GM23338 (cell line): ENCODE data around the gene SPTB. TPM values are rescaled to one million over a fixed set of nuclear protein-coding genes. Genes with fewer than 3 reads are reported as not detected.

Source experiments
- ATAC-seq: fragments of 200-7000 bp; cut with Tn5 transposase; 3 replicates; pipeline ENCODE4 v1.9.1; 2020
- DNase-seq: peaks from one replicate; pipeline ENCODE4 v3.0.0-alpha.2; 2015; ENCODE audit warnings: low spot score
- H2AFZ ChIP-seq: fragments of 200-600 bp; sonication (generic); 2 replicates; pipeline ENCODE4 v1.8.0; 2016; ENCODE audit warnings: antibody characterized with exemption, mild to moderate bottlenecking, moderate library complexity
- H3F3A ChIP-seq: fragments of 200-600 bp; sonication (generic); replicated peaks from 2 replicates; pipeline ENCODE4 v1.8.0; 2017; ENCODE audit warnings: antibody characterized with exemption, mixed run types, low read depth
- H3K27ac ChIP-seq: fragments of 200-600 bp; sonication (generic); 2 replicates; pipeline ENCODE4 v1.6.1; 2016; ENCODE audit warnings: low read depth
- H3K27me3 ChIP-seq: fragments of 200-600 bp; sonication (generic); 2 replicates; pipeline ENCODE4 v1.8.0; 2016; ENCODE audit warnings: mild to moderate bottlenecking, mixed run types, moderate library complexity; ENCODE audit not compliant: insufficient read depth
- H3K36me3 ChIP-seq: fragments of 200-600 bp; sonication (generic); 2 replicates; pipeline ENCODE4 v1.8.0; 2016; ENCODE audit warnings: mild to moderate bottlenecking; ENCODE audit not compliant: insufficient read depth
- H3K4me1 ChIP-seq: fragments of 200-600 bp; sonication (generic); 2 replicates; pipeline ENCODE4 v1.8.0; 2016; ENCODE audit warnings: mild to moderate bottlenecking, moderate library complexity; ENCODE audit not compliant: insufficient read depth
- H3K4me2 ChIP-seq: fragments of 200-600 bp; sonication (generic); 2 replicates; pipeline ENCODE4 v1.7.1; 2017; ENCODE audit warnings: mixed run types
- H3K4me3 ChIP-seq: fragments of 200-600 bp; sonication (generic); 2 replicates; pipeline ENCODE4 v1.6.1; 2016; ENCODE audit warnings: mixed run types
- H3K79me2 ChIP-seq: fragments of 200-600 bp; sonication (generic); replicated peaks from 2 replicates; pipeline ENCODE4 v1.8.0; 2017; ENCODE audit warnings: mild to moderate bottlenecking; ENCODE audit not compliant: insufficient read depth
- H3K9me2 ChIP-seq: fragments of 200-600 bp; sonication (generic); 2 replicates; pipeline ENCODE4 v1.8.0; 2017; ENCODE audit not compliant: insufficient read depth
- H4K20me1 ChIP-seq: fragments of 200-600 bp; sonication (generic); replicated peaks from 2 replicates; pipeline ENCODE4 v1.8.0; 2017; ENCODE audit warnings: mild to moderate bottlenecking; ENCODE audit not compliant: insufficient read depth
- H3K27ac Mint-ChIP-seq: 2 replicates; pipeline ENCODE4 v1.8.0; 2020; ENCODE audit warnings: inconsistent platforms, mild to moderate bottlenecking, moderate library complexity, mixed read lengths
- H3K27me3 Mint-ChIP-seq: 3 replicates; pipeline ENCODE4 v1.8.0; 2022; ENCODE audit warnings: low read depth, mild to moderate bottlenecking, moderate library complexity, mixed read lengths, inconsistent platforms; ENCODE audit not compliant: insufficient read depth, poor library complexity
- H3K36me3 Mint-ChIP-seq: 3 replicates; pipeline ENCODE4 v1.8.0; 2021; ENCODE audit warnings: low read depth, mild to moderate bottlenecking, inconsistent platforms, moderate library complexity, mixed read lengths
- H3K4me1 Mint-ChIP-seq: 3 replicates; pipeline ENCODE4 v1.8.0; 2020; ENCODE audit warnings: mild to moderate bottlenecking, inconsistent platforms, mixed read lengths
- H3K4me3 Mint-ChIP-seq: 3 replicates; pipeline ENCODE4 v1.8.0; 2021; ENCODE audit warnings: moderate library complexity, mild to moderate bottlenecking, inconsistent platforms, mixed read lengths
- H3K9me3 Mint-ChIP-seq: 3 replicates; pipeline ENCODE4 v1.8.0; 2020; ENCODE audit warnings: moderate library complexity, mild to moderate bottlenecking, inconsistent platforms, mixed read lengths
- CREB1 ChIP-seq: fragments of 250-450 bp; sonication (Bioruptor Pico); IDR thresholded peaks from 2 replicates; pipeline ENCODE4 v1.5.0; 2020; ENCODE audit warnings: low read depth, mild to moderate bottlenecking, moderate library complexity
- CTCF ChIP-seq, 2 experiments: fragments of 200-600 bp in 1 of 2; sonication (generic) in 1 of 2; conservative IDR thresholded peaks; 2 replicates each; pipeline versions ENCODE4 v1.5.1 to v1.6.1; 2016 to 2017; ENCODE audit warnings: antibody characterized with exemption in 2 of 2, low read depth in 2 of 2, mild to moderate bottlenecking in 2 of 2, moderate library complexity in 1 of 2
- ETS1 ChIP-seq: IDR thresholded peaks from 2 replicates; pipeline ENCODE4 v1.6.1; 2016; ENCODE audit warnings: antibody characterized with exemption
- EZH2 ChIP-seq: fragments of 200-600 bp; sonication (generic); IDR thresholded peaks from one replicate; pipeline ENCODE4 v1.8.0; 2017; ENCODE audit warnings: antibody characterized with exemption, mild to moderate bottlenecking, low read depth; ENCODE audit not compliant: unreplicated experiment
- EZH2phosphoT487 ChIP-seq: fragments of 200-600 bp; sonication (generic); IDR thresholded peaks from one replicate; pipeline ENCODE4 v1.8.1; 2018; ENCODE audit warnings: antibody characterized with exemption; ENCODE audit not compliant: unreplicated experiment
- NANOG ChIP-seq: IDR thresholded peaks from 2 replicates; pipeline ENCODE4 v1.6.1; 2016; ENCODE audit warnings: antibody characterized with exemption, borderline replicate concordance
- POLR2AphosphoS5 ChIP-seq: IDR thresholded peaks from 2 replicates; pipeline ENCODE4 v1.6.1; 2016; ENCODE audit warnings: antibody characterized with exemption, low read depth
- STAT1 ChIP-seq: IDR thresholded peaks from one replicate; pipeline ENCODE4 v1.6.1; 2016; ENCODE audit warnings: antibody characterized with exemption; ENCODE audit not compliant: unreplicated experiment
- ZNF114 ChIP-seq: fragments of 250-450 bp; sonication (Bioruptor Pico); IDR thresholded peaks from 2 replicates; pipeline ENCODE4 v1.5.0; 2020; ENCODE audit warnings: mild to moderate bottlenecking, moderate library complexity
- ZNF462 ChIP-seq: fragments of 250-450 bp; sonication (Bioruptor Pico); IDR thresholded peaks from 2 replicates; pipeline ENCODE4 v1.5.0; 2020; ENCODE audit warnings: mild to moderate bottlenecking, moderate library complexity
- polyA plus RNA-seq: library from polyadenylated mRNA; unstranded; fragments of >200 nt; fragmentation: Nextera tagmentation; extraction: Ambion mirVana; gene quantifications from 2 replicates; pipeline ENCODE4 v1.2.1, GENCODE V29; 2016
- total RNA-seq: library from RNA; depleted of rRNA; stranded (reverse); fragments of >200 nt; shearing (Covaris generic); gene quantifications from 2 replicates; pipeline ENCODE4 v1.2.3, GENCODE V29; 2014

SPTB gene
- total and polyA plus RNA-seq, 2 experiments from 2014 or later, result 1.1 to 1.9 TPM

GRCh38 chr14:64753999-64754398, 125.7 kb downstream of the SPTB start:
- Histone ChIP-seq H3K27ac (no peak overlapping the region), H3K4me1 (peaks cover 18% of the 10 kb centered on the region), H3K79me2 (no peaks in the 10 kb centered on the region), H3K9me2 (no peaks in the 10 kb centered on the region), H2AFZ (no peak overlapping the region), H3K4me3 (no peak overlapping the region), H3F3A (no peaks in the 10 kb centered on the region), H4K20me1 (no peaks in the 10 kb centered on the region), H3K27me3 (no peaks in the 10 kb centered on the region), H3K36me3 (peaks cover 5% of the 10 kb centered on the region; the same call in 1 of the 2 replicates), H3K4me2 (no peak overlapping the region)
- no peak for TF ChIP-seq EZH2phosphoT487
- no peak for TF ChIP-seq ZNF114
- no peak for TF ChIP-seq CTCF (conservative IDR thresholded peaks at IDR 0.05; ENCODE audit: low read depth in 2 of 2)
- TF ChIP-seq NANOG, result no peak
- no peak for TF ChIP-seq ETS1
- no peak for TF ChIP-seq EZH2
- TF ChIP-seq STAT1, result no peak
- no peak for TF ChIP-seq POLR2AphosphoS5
- TF ChIP-seq CREB1 (CRISPR knock-in tag), result no peak
- no peak for TF ChIP-seq ZNF462 (CRISPR knock-in tag)
- ATAC-seq (no peak), DNase-seq (no peak)
- Mint-ChIP-seq H3K36me3 (peaks cover 12% of the 10 kb centered on the region; the same call in 2 of the 3 replicates), H3K4me1 (peaks cover 17% of the 10 kb centered on the region), H3K4me3 (no peak overlapping the region), H3K9me3 (peaks cover 7% of the 10 kb centered on the region; the same call in 2 of the 3 replicates), H3K27me3 (peaks cover 35% of the 10 kb centered on the region), H3K27ac (no peak overlapping the region)
